Epithelial cell of esophagus (primary cell): ENCODE results near the gene KRT84.

Experiments
- DNase-seq: peaks from one replicate; pipeline ENCODE4 v3.0.0; 2010; ENCODE audit warnings: low read depth
- H3K4me3 ChIP-seq: 2 replicates; pipeline ENCODE4 v1.5.1; 2011; ENCODE audit warnings: mild to moderate bottlenecking, low read length, control low read depth
- CTCF ChIP-seq: IDR thresholded peaks from 2 replicates; pipeline ENCODE4 v1.5.1; 2011; ENCODE audit warnings: low read depth, mild to moderate bottlenecking, low read length, control low read depth, inconsistent platforms; ENCODE audit not compliant: insufficient read depth; ENCODE audit errors: missing control alignments

KRT84 gene

GRCh38 chr12:52368508-52368907 lies 16.9 kb downstream of the KRT84 start:
- no peak for TF ChIP-seq CTCF
- H3K4me3 ChIP-seq, result no peak overlapping the region
- no peak for DNase-seq

GRCh38 chr12:52367876-52368275 lies 17.6 kb downstream of the KRT84 start:
- no peak for DNase-seq
- TF ChIP-seq CTCF, result no peak
- H3K4me3 ChIP-seq, result no peak overlapping the region

GRCh38 chr12:52366738-52367485 lies 18.5 kb downstream of the KRT84 start, which contains the start of gene KRT85:
Gene KRT85 (minus strand): TSS chr12:52367481. CDS start chr12:52367405, 76 bp downstream.
- no peak for DNase-seq
- no peak within 1 kb of the TSS for H3K4me3 ChIP-seq
- TF ChIP-seq CTCF, result no peak

- DNase-seq, result no peak
- TF ChIP-seq CTCF, result no peak
- no peak overlapping the region for H3K4me3 ChIP-seq
These were observed 20.5 kb downstream of the KRT84 start for GRCh38 chr12:52364901-52365489.

GRCh38 chr12:52364061-52364460 lies 21.4 kb downstream of the KRT84 start:
- TF ChIP-seq CTCF, result no peak
- H3K4me3 ChIP-seq, result no peak overlapping the region
- DNase-seq, result no peak

- no peak for DNase-seq
- no peak for TF ChIP-seq CTCF
- no peak overlapping the region for H3K4me3 ChIP-seq
These were observed 22.3 kb downstream of the KRT84 start for GRCh38 chr12:52363111-52363679.
